DOHH2 (cell line): ENCODE data around the gene LRRC74B.

Source experiments
- H3F3A ChIP-seq: fragments of 200-600 bp; sonication (generic), shearing (Covaris generic); 2 replicates; pipeline ENCODE4 v1.6.0; 2016; ENCODE audit warnings: antibody characterized with exemption, mild to moderate bottlenecking; ENCODE audit not compliant: control insufficient read depth, insufficient read depth
- H3K27ac ChIP-seq: fragments of 200-600 bp; sonication (generic); 2 replicates; pipeline ENCODE4 v1.5.1; 2014; ENCODE audit warnings: low read depth, mild to moderate bottlenecking, low read length, moderate library complexity
- H3K27me3 ChIP-seq: fragments of 200-600 bp; sonication (generic); 2 replicates; pipeline ENCODE4 v1.6.1; 2014; ENCODE audit warnings: mild to moderate bottlenecking, low read length, mixed read lengths; ENCODE audit not compliant: control insufficient read depth
- H3K36me3 ChIP-seq: fragments of 200-600 bp; sonication (generic); 2 replicates; pipeline ENCODE4 v1.6.1; 2014; ENCODE audit warnings: mild to moderate bottlenecking, low read length, moderate library complexity, mixed read lengths; ENCODE audit not compliant: control insufficient read depth
- H3K4me1 ChIP-seq: fragments of 200-600 bp; sonication (generic); 2 replicates; pipeline ENCODE4 v1.6.1; 2014; ENCODE audit warnings: mild to moderate bottlenecking, low read length, mixed read lengths; ENCODE audit not compliant: control insufficient read depth
- H3K4me2 ChIP-seq: fragments of 200-600 bp; sonication (generic); 2 replicates; pipeline ENCODE4 v1.6.0; 2014; ENCODE audit warnings: mild to moderate bottlenecking, low read length, moderate library complexity
- H3K4me3 ChIP-seq: fragments of 200-600 bp; sonication (generic); 2 replicates; pipeline ENCODE4 v1.5.1; 2014; ENCODE audit warnings: mild to moderate bottlenecking, low read length, mixed read lengths
- H3K79me2 ChIP-seq: fragments of 200-600 bp; sonication (generic); 2 replicates; pipeline ENCODE4 v1.6.1; 2014; ENCODE audit warnings: mild to moderate bottlenecking, low read length, mixed read lengths; ENCODE audit not compliant: control insufficient read depth
- H3K9me2 ChIP-seq: fragments of 200-600 bp; sonication (generic); replicated peaks from 2 replicates; pipeline ENCODE4 v1.6.1; 2014; ENCODE audit warnings: mild to moderate bottlenecking, low read length, mixed read lengths; ENCODE audit not compliant: control insufficient read depth
- H3K9me3 ChIP-seq: fragments of 200-600 bp; sonication (generic); 2 replicates; pipeline ENCODE4 v1.6.1; 2014; ENCODE audit warnings: antibody characterized with exemption, low read length, mixed read lengths; ENCODE audit not compliant: control insufficient read depth, insufficient read depth
- H4K20me1 ChIP-seq: fragments of 200-600 bp; sonication (generic); 2 replicates; pipeline ENCODE4 v1.6.0; 2014; ENCODE audit warnings: low read depth, mild to moderate bottlenecking, antibody characterized with exemption, low read length, moderate library complexity; ENCODE audit not compliant: control insufficient read depth, insufficient read depth
- CTCF ChIP-seq: fragments of 200-600 bp; sonication (generic); IDR thresholded peaks from one replicate; pipeline ENCODE4 v1.5.1; 2014; ENCODE audit warnings: antibody characterized with exemption, mild to moderate bottlenecking, low read depth, low read length; ENCODE audit not compliant: poor library complexity, severe bottlenecking
- EZH2phosphoT487 ChIP-seq: fragments of 200-600 bp; sonication (generic); IDR thresholded peaks from 2 replicates; pipeline ENCODE4 v1.6.1; 2017; ENCODE audit warnings: borderline replicate concordance, mild to moderate bottlenecking, antibody characterized with exemption, low read length, moderate library complexity, mixed read lengths

LRRC74B gene

DNA sequence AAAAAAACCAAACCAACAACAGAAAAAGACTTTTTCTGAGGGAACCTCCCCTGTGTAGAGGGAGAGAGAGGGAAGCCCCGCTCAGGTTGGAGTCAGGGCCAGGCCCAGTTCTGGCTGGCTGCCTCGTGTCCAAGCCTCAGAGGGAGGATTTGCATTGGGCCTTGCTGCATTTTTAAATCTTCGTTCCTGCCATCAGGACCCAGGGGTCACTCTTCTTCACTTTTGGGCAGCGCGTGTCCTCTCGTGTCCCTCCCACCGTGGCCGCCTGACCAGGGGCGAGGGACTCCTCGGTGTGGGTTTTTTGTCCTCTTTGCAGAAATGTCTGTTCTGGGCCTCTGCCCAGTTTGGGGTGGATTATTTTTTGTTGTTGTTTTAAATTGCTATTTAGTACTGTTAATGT lies 57.9 kb downstream of the LRRC74B start:
- Histone ChIP-seq H3K27ac (no peak overlapping the region), H3K79me2 (no peaks in the 10 kb centered on the region), H3K9me2 (no peaks in the 10 kb centered on the region), H3F3A (no peaks in the 10 kb centered on the region), H3K4me1 (no peaks in the 10 kb centered on the region), H3K9me3 (no peaks in the 10 kb centered on the region), H3K36me3 (no peaks in the 10 kb centered on the region), H3K27me3 (peaks cover 14% of the 10 kb centered on the region), H3K4me2 (no peak overlapping the region), H3K4me3 (no peak overlapping the region), H4K20me1 (no peaks in the 10 kb centered on the region)
- TF ChIP-seq CTCF (no peak), EZH2phosphoT487 (no peak)

GRCh38 chr22:21104126-21104691 lies 58.5 kb downstream of the LRRC74B start:
- Histone ChIP-seq H3K4me3 (no peak overlapping the region), H3K9me3 (no peaks in the 10 kb centered on the region), H3F3A (no peaks in the 10 kb centered on the region), H4K20me1 (no peaks in the 10 kb centered on the region), H3K4me2 (no peak overlapping the region), H3K79me2 (no peaks in the 10 kb centered on the region), H3K27ac (no peak overlapping the region), H3K36me3 (no peaks in the 10 kb centered on the region), H3K9me2 (no peaks in the 10 kb centered on the region), H3K4me1 (no peaks in the 10 kb centered on the region), H3K27me3 (peaks cover 14% of the 10 kb centered on the region)
- TF ChIP-seq CTCF (peak; percentile 12), EZH2phosphoT487 (no peak)

DNA sequence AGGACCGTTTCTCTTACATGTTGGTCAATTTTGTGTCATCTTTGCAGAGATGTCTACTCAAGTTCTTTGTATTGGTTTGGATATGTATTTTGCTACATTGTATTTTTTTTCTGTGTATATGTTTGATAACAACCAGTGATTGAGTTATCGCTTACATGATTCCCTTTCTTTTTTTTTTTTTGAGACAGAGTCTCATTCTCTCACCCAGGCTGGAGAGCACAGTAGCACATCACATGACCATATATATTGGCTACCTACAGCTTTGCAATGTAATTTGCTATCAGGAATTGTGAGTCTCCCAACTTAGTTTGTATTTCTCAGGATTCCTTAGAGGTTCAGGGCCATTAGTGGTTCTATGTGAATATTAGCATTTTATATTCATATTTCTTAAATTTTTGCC lies 59.5 kb downstream of the LRRC74B start:
- Histone ChIP-seq H3F3A (no peaks in the 10 kb centered on the region), H4K20me1 (no peaks in the 10 kb centered on the region), H3K9me2 (no peaks in the 10 kb centered on the region), H3K79me2 (no peaks in the 10 kb centered on the region), H3K36me3 (no peaks in the 10 kb centered on the region), H3K4me3 (no peak overlapping the region), H3K9me3 (no peaks in the 10 kb centered on the region), H3K27ac (no peak overlapping the region), H3K4me2 (no peak overlapping the region), H3K27me3 (peaks cover 14% of the 10 kb centered on the region), H3K4me1 (no peaks in the 10 kb centered on the region)
- no peak for TF ChIP-seq EZH2phosphoT487
- TF ChIP-seq CTCF: no peak
